WTC11 (cell line): ENCODE results near the gene ZNF81. TPM values are rescaled to one million over a fixed set of nuclear protein-coding genes. Genes with fewer than 3 reads are reported as not detected.

Experiments
- ATAC-seq: fragments of 200-7000 bp; cut with Tn5 transposase; 2 replicates; pipeline ENCODE4 v1.10.0; 2021; ENCODE audit warnings: mild to moderate bottlenecking, moderate library complexity
- CTCF ChIA-PET: fragments of 300-600 bp; sonication (Branson Sonifier 250); formaldehyde crosslinking; loops from one replicate; lab custom pipeline; 2021; ENCODE audit warnings: antibody characterized with exemption; lab: Charles Lee
- POLR2A ChIA-PET: fragments of 350-600 bp; sonication (Branson Sonifier 250); formaldehyde crosslinking; loops from one replicate; lab custom pipeline; 2021; ENCODE audit warnings: antibody characterized with exemption; lab: Charles Lee
- DNase-seq: peaks from one replicate; pipeline ENCODE4 v3.0.0; 2021; ENCODE audit warnings: low spot score
- H3K27ac Mint-ChIP-seq: 2 replicates; pipeline ENCODE4 v1.8.0; 2021; ENCODE audit warnings: mixed read lengths
- H3K27me3 Mint-ChIP-seq: 2 replicates; pipeline ENCODE4 v1.8.0; 2021; ENCODE audit warnings: low read depth, mild to moderate bottlenecking, moderate library complexity, mixed read lengths
- H3K36me3 Mint-ChIP-seq: 2 replicates; pipeline ENCODE4 v1.8.0; 2021; ENCODE audit warnings: mixed read lengths
- H3K4me1 Mint-ChIP-seq: 2 replicates; pipeline ENCODE4 v1.8.0; 2022; ENCODE audit warnings: mixed read lengths
- H3K4me3 Mint-ChIP-seq: 2 replicates; pipeline ENCODE4 v1.8.0; 2021; ENCODE audit warnings: mild to moderate bottlenecking, moderate library complexity, mixed read lengths
- H3K9me3 Mint-ChIP-seq: 2 replicates; pipeline ENCODE4 v1.8.0; 2021; ENCODE audit warnings: mixed read lengths
- ATF3 ChIP-seq: sonication (generic); formaldehyde crosslinking; conservative IDR thresholded peaks from 2 replicates; pipeline ENCODE4 v1.8.1; 2022; ENCODE audit warnings: mild to moderate bottlenecking, missing genetic modification reagents
- CBFB ChIP-seq: sonication (generic); formaldehyde crosslinking; IDR thresholded peaks from 2 replicates; pipeline ENCODE4 v1.8.1; 2022; ENCODE audit warnings: mild to moderate bottlenecking, low read depth, missing genetic modification reagents
- E2F4 ChIP-seq: sonication (generic); formaldehyde crosslinking; IDR thresholded peaks from 2 replicates; pipeline ENCODE4 v1.8.1; 2022; ENCODE audit warnings: low read depth, mild to moderate bottlenecking, moderate library complexity, missing genetic modification reagents, borderline replicate concordance
- E2F5 ChIP-seq: sonication (generic); formaldehyde crosslinking; IDR thresholded peaks from 2 replicates; pipeline ENCODE4 v1.8.1; 2022; ENCODE audit warnings: mild to moderate bottlenecking, moderate library complexity, missing genetic modification reagents
- ELF4 ChIP-seq: sonication (generic); formaldehyde crosslinking; IDR thresholded peaks from 2 replicates; pipeline ENCODE4 v1.8.1; 2022; ENCODE audit warnings: low read depth, mild to moderate bottlenecking, moderate library complexity, missing genetic modification reagents
- ERG ChIP-seq: fragments of 250-450 bp; sonication (Bioruptor Pico); IDR thresholded peaks from 2 replicates; pipeline ENCODE4 v1.8.0; 2021; ENCODE audit warnings: mild to moderate bottlenecking
- ETV6 ChIP-seq: sonication (generic); formaldehyde crosslinking; IDR thresholded peaks from 2 replicates; pipeline ENCODE4 v1.8.1; 2022; ENCODE audit warnings: mild to moderate bottlenecking, missing genetic modification reagents
- FOXK1 ChIP-seq: sonication (generic); formaldehyde crosslinking; IDR thresholded peaks from 2 replicates; pipeline ENCODE4 v1.8.0; 2022; ENCODE audit warnings: mild to moderate bottlenecking, moderate library complexity, missing genetic modification reagents
- GTF2I ChIP-seq: fragments of 250-450 bp; sonication (Bioruptor Pico); conservative IDR thresholded peaks from 2 replicates; pipeline ENCODE4 v1.4.0; 2021; ENCODE audit warnings: mild to moderate bottlenecking
- IRF2 ChIP-seq: sonication (generic); formaldehyde crosslinking; IDR thresholded peaks from 2 replicates; pipeline ENCODE4 v1.8.0; 2022; ENCODE audit warnings: low read depth, missing genetic modification reagents, borderline replicate concordance
- JUN ChIP-seq: sonication (generic); formaldehyde crosslinking; IDR thresholded peaks from 2 replicates; pipeline ENCODE4 v1.8.0; 2023; ENCODE audit warnings: mild to moderate bottlenecking, missing genetic modification reagents
- KAT7 ChIP-seq: sonication (generic); formaldehyde crosslinking; IDR thresholded peaks from 2 replicates; pipeline ENCODE4 v1.8.1; 2023; ENCODE audit warnings: missing genetic modification reagents, mild to moderate bottlenecking, borderline replicate concordance
- NFE2L1 ChIP-seq: sonication (generic); formaldehyde crosslinking; IDR thresholded peaks from 2 replicates; pipeline ENCODE4 v1.8.1; 2023; ENCODE audit warnings: missing genetic modification reagents
- PREB ChIP-seq: sonication (generic); formaldehyde crosslinking; IDR thresholded peaks from 2 replicates; pipeline ENCODE4 v1.8.1; 2022; ENCODE audit warnings: mild to moderate bottlenecking, missing genetic modification reagents, moderate library complexity, borderline replicate concordance
- SP1 ChIP-seq: sonication (generic); formaldehyde crosslinking; conservative IDR thresholded peaks from 2 replicates; pipeline ENCODE4 v1.8.1; 2022; ENCODE audit warnings: missing genetic modification reagents
- STAT6 ChIP-seq: sonication (generic); formaldehyde crosslinking; conservative IDR thresholded peaks from 2 replicates; pipeline ENCODE4 v1.8.1; 2023; ENCODE audit warnings: mild to moderate bottlenecking, low read depth, missing genetic modification reagents, moderate library complexity
- TEAD4 ChIP-seq: sonication (generic); formaldehyde crosslinking; IDR thresholded peaks from 2 replicates; pipeline ENCODE4 v1.8.0; 2022; ENCODE audit warnings: mild to moderate bottlenecking, missing genetic modification reagents
- ZBTB21 ChIP-seq: sonication (generic); formaldehyde crosslinking; IDR thresholded peaks from 2 replicates; pipeline ENCODE4 v1.8.1; 2023; ENCODE audit warnings: mild to moderate bottlenecking, missing genetic modification reagents, borderline replicate concordance
- ZBTB43 ChIP-seq: sonication (generic); formaldehyde crosslinking; IDR thresholded peaks from 2 replicates; pipeline ENCODE4 v1.8.1; 2023; ENCODE audit warnings: mild to moderate bottlenecking, missing genetic modification reagents
- ZNF121 ChIP-seq: sonication (generic); formaldehyde crosslinking; IDR thresholded peaks from 2 replicates; pipeline ENCODE4 v1.8.0; 2023; ENCODE audit warnings: missing genetic modification reagents
- ZNF317 ChIP-seq: sonication (generic); formaldehyde crosslinking; IDR thresholded peaks from 2 replicates; pipeline ENCODE4 v1.8.1; 2023; ENCODE audit warnings: low read depth, mild to moderate bottlenecking, moderate library complexity, missing genetic modification reagents, borderline replicate concordance
- ZNF423 ChIP-seq: fragments of 250-450 bp; sonication (Bioruptor Pico); IDR thresholded peaks from 2 replicates; pipeline ENCODE4 v2.1.2; 2022; ENCODE audit warnings: mild to moderate bottlenecking, moderate library complexity
- ZNF425 ChIP-seq: fragments of 250-450 bp; sonication (Bioruptor Pico); conservative IDR thresholded peaks from 2 replicates; pipeline ENCODE4 v1.9.0; 2021; ENCODE audit warnings: mild to moderate bottlenecking
- ZSCAN18 ChIP-seq: fragments of 250-450 bp; sonication (Bioruptor Pico); IDR thresholded peaks from 2 replicates; pipeline ENCODE4 v2.1.2; 2022; ENCODE audit warnings: mild to moderate bottlenecking, moderate library complexity
- total RNA-seq: library from RNA; stranded (reverse); gene quantifications from 3 replicates; pipeline ENCODE4 v1.2.3, GENCODE V29; 2021

Gene ZNF81
- total RNA-seq, 1 experiment from 2014 or later, result 12.0 TPM

- peaks cover 13% of the 10 kb centered on the region for H3K36me3 Mint-ChIP-seq
- H3K27ac Mint-ChIP-seq, result no peak overlapping the region
- ATAC-seq (no peak), DNase-seq (no peak)
- CTCF ChIA-PET, result no interaction called here
- no peak overlapping the region for H3K4me3 Mint-ChIP-seq
- TF ChIP-seq ZNF121 (CRISPR knock-in tag) (no peak), JUN (CRISPR knock-in tag) (no peak), CBFB (CRISPR knock-in tag) (no peak), ETV6 (no peak), ZBTB43 (CRISPR knock-in tag) (no peak), NFE2L1 (CRISPR knock-in tag) (no peak), ATF3 (no peak), ERG (no peak), ZSCAN18 (no peak), TEAD4 (CRISPR knock-in tag) (no peak), E2F4 (CRISPR knock-in tag) (no peak)
- H3K9me3 Mint-ChIP-seq, result no peaks in the 10 kb centered on the region
- no peaks in the 10 kb centered on the region for H3K4me1 Mint-ChIP-seq
- no peaks in the 10 kb centered on the region for H3K27me3 Mint-ChIP-seq
- POLR2A ChIA-PET, result no interaction called here
Observed at GRCh38 chrX:47846040-47846439, 9.3 kb downstream of the ZNF81 start.

- DNase-seq, result no peak
- ChIA-PET POLR2A (interaction anchor here (0.6 kb wide), 1 partner anchor 148 kb away, joined by 5 read pairs; no protein-coding TSS in a partner anchor), CTCF (interaction anchor here (0.7 kb wide), 1 partner anchor 112 kb away, joined by 4 read pairs; no protein-coding TSS in a partner anchor)
- Mint-ChIP-seq H3K27me3 (no peaks in the 10 kb centered on the region), H3K9me3 (no peaks in the 10 kb centered on the region), H3K4me1 (no peaks in the 10 kb centered on the region; the same call in 1 of the 2 replicates), H3K27ac (no peak overlapping the region), H3K4me3 (no peak overlapping the region), H3K36me3 (peaks cover 13% of the 10 kb centered on the region)
- no peak for ATAC-seq
- no peak for TF ChIP-seq E2F5 (CRISPR knock-in tag)
- TF ChIP-seq SP1 (CRISPR knock-in tag), result no peak
- TF ChIP-seq ZNF423 (CRISPR knock-in tag), result no peak
- TF ChIP-seq KAT7 (CRISPR knock-in tag), result no peak
- TF ChIP-seq ZNF425 (CRISPR knock-in tag), result no peak
- no peak for TF ChIP-seq PREB (CRISPR knock-in tag)
- no peak for TF ChIP-seq GTF2I (CRISPR knock-in tag)
- TF ChIP-seq STAT6, result no peak
- no peak for TF ChIP-seq ZNF317 (CRISPR knock-in tag)
- TF ChIP-seq ELF4 (CRISPR knock-in tag), result no peak
- no peak for TF ChIP-seq FOXK1 (CRISPR knock-in tag)
- no peak for TF ChIP-seq ZBTB21 (CRISPR knock-in tag)
- no peak for TF ChIP-seq IRF2
Observed at GRCh38 chrX:47849778-47850177, 13.1 kb downstream of the ZNF81 start.
